KG1 (cell line): ENCODE results near the gene MMP14.
"Not testable (repeated sequence)": the region's sequence is repeated elsewhere in the genome, so short reads cannot be mapped to it uniquely, and the experiment has no call there.

Experiments
- DNase-seq: peaks from one replicate; lab custom pipeline; 2025; lab: John Stamatoyannopoulos, UW

The MMP14 gene

DNA sequence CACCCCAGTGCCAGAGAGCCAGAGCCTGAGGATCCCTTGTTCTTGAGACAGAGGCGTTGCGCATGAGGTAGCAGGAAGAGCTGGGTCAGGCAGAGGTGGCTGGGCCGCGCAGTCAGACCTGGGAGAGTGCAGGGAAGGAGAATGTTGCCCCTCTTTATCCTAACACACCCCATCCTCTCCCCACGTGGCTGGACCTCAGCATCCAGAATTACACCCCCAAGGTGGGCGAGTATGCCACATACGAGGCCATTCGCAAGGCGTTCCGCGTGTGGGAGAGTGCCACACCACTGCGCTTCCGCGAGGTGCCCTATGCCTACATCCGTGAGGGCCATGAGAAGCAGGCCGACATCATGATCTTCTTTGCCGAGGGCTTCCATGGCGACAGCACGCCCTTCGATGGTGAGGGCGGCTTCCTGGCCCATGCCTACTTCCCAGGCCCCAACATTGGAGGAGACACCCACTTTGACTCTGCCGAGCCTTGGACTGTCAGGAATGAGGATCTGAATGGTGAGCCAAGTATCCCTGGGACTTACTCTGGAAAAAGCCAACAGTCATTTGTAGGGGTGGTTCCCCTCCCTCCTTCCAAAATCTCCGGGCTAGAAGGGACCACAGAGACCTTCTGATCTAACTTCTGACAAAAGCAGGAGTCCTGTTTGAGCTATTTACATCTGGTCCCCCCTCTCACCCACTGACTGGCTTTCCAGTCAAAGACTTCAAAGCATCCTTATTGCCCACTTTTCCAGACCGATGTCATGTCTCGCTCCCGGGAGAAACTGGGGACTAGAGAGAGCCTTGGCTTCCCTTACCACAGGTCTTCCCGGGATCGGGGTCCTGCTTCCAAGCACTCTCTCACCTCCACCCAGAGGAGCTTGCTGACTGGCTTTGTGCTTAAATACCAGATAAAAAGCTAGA is 6.1 kb downstream of the MMP14 start:
- DNase-seq, result no peak

DNA sequence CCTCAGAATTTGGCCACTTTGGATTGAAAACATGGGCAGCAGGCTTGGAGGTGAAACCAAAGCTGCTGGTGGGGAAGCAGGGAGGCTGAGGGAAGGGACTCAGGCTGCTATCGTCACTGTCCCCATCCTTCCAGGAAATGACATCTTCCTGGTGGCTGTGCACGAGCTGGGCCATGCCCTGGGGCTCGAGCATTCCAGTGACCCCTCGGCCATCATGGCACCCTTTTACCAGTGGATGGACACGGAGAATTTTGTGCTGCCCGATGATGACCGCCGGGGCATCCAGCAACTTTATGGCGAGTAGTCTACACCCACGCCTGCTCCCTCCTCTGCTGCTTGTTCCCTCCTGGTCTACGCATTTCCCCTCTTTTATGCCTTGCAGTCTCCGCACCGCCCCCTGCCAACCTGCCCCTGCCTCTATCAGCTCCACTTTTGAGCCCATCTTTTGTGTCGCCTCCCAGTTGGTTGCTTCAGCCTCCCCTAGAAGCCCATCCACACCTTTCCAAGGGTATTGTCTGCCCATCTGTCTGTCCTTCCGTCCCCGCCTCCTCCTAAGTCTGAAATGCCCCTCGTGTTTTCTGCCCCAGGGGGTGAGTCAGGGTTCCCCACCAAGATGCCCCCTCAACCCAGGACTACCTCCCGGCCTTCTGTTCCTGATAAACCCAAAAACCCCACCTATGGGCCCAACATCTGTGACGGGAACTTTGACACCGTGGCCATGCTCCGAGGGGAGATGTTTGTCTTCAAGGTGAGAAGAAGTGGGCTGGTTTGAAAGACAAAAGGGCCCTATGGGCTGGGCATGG is 6.9 kb downstream of the MMP14 start:
- no peak for DNase-seq

DNA sequence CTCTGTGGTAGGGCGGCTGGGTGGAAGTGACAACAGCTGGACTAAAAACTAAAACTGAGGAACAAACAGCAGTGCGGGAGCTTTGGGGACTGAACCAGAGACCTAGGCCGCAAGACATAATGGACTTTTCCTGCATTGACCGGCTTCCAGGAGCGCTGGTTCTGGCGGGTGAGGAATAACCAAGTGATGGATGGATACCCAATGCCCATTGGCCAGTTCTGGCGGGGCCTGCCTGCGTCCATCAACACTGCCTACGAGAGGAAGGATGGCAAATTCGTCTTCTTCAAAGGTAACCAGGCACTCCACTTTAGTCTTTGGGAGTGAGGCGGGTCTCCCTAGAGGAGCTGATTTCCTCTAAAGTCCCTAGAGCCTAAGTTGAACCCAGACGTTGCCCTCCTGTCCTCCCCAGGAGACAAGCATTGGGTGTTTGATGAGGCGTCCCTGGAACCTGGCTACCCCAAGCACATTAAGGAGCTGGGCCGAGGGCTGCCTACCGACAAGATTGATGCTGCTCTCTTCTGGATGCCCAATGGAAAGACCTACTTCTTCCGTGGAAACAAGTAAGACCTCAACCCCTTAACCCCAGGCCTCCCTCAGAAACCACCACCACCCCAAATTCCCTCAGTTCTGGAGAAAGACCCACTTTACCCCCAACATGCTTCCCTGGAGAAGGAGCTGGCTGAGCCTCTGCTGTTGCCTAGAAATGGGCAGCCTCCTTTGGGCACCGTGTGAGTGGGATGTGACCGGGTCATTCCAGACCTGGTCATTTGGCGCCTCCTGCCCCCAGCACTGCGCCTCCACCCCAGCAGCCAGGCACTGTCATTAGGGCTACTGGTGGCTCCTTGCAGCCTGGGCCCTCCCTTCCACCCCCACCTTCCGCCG is 8.1 kb downstream of the MMP14 start:
- no peak for DNase-seq

DNA sequence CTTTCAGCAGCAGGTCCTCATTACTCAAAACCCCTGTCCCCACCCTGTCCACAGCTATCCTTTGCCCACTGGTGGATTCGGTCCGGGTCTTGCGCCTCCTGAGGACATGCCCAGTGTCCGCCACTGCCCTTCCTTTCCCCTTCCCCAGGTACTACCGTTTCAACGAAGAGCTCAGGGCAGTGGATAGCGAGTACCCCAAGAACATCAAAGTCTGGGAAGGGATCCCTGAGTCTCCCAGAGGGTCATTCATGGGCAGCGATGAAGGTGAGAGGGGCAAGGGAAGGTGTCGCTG is 8.7 kb downstream of the MMP14 start:
- no peak for DNase-seq

DNA sequence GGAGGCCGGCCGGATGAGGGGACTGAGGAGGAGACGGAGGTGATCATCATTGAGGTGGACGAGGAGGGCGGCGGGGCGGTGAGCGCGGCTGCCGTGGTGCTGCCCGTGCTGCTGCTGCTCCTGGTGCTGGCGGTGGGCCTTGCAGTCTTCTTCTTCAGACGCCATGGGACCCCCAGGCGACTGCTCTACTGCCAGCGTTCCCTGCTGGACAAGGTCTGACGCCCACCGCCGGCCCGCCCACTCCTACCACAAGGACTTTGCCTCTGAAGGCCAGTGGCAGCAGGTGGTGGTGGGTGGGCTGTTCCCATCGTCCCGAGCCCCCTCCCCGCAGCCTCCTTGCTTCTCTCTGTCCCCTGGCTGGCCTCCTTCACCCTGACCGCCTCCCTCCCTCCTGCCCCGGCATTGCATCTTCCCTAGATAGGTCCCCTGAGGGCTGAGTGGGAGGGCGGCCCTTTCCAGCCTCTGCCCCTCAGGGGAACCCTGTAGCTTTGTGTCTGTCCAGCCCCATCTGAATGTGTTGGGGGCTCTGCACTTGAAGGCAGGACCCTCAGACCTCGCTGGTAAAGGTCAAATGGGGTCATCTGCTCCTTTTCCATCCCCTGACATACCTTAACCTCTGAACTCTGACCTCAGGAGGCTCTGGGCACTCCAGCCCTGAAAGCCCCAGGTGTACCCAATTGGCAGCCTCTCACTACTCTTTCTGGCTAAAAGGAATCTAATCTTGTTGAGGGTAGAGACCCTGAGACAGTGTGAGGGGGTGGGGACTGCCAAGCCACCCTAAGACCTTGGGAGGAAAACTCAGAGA is 9.6 kb downstream of the MMP14 start:
- DNase-seq, result no peak

DNA sequence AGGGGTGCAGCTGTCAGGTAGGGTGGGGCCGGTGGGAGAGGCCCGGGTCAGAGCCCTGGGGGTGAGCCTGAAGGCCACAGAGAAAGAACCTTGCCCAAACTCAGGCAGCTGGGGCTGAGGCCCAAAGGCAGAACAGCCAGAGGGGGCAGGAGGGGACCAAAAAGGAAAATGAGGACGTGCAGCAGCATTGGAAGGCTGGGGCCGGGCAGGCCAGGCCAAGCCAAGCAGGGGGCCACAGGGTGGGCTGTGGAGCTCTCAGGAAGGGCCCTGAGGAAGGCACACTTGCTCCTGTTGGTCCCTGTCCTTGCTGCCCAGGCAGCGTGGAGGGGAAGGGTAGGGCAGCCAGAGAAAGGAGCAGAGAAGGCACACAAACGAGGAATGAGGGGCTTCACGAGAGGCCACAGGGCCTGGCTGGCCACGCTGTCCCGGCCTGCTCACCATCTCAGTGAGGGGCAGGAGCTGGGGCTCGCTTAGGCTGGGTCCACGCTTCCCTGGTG is 10.5 kb downstream of the MMP14 start:
- no peak for DNase-seq

DNA sequence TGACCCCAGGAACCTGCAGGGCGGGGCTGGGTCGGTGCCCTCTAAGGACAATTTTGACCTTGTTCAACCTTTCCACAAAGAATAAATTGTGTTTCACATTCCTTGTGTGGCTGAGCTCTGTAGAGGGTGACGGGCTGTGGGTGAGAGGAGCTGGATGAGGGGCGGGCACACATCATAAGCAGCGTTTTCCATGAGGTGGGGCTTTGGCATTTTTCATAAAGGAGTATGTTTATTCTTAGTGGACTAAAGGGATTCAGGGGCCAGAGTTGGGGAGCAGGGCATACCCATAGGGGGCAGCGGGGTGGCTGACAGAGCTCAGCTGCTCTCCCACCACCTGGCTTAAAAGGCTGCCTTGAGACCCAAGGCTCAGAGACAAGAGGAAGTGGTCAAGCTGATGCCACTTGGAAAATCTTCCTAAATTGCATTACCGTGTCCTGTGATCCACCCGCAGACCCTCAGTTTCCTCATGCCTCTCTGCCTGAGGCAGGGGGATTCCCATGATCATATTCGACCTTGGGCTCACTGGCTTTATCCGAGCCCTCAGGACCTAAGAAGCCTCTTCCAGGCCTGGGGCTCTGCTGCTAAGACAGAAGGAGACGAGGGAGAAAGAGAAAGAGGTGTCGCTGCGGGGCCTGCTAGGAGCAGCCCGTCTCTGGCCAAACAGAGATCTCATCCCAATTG is 11.4 kb downstream of the MMP14 start:
- DNase-seq, result no peak

DNA sequence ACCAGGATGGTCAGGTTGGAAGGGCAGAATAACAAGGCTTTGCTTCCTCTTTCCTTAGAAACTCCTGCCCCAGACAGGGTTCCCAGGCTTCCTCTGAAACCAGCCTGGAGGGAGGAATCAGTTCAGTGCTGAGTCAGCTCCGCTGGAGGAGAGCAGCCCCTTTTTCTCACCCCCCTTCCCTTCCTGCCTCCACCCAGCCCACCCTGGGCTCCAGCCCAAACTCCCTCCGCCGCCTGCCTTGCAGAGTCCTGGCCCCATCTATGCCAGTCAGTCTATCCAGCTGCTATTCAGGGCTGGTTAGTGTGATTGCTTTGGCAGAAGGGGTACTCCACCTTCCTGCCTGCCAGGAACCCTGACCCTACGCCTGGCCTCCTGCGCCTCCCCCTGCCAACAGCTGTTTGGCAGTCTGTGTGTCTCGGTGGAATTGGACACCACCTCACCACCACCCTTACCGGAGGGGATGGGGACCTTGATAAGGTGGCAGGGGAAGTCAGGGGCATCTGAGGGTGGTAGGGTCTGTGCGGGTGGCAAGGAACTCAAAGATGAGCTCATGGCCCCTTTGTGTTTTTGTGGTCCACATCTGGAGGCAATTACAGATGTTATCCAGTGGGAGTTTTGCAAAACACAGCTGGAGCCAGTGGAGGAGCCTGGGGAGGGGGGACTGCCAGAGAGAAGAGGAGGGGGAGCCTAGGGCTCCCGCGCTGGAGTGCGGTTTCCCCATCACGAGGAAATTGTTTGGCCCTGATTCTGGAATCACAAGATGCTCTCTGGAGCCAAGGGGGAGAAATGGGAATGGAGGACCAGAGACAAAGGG is 12.2 kb downstream of the MMP14 start:
- no peak for DNase-seq

DNA sequence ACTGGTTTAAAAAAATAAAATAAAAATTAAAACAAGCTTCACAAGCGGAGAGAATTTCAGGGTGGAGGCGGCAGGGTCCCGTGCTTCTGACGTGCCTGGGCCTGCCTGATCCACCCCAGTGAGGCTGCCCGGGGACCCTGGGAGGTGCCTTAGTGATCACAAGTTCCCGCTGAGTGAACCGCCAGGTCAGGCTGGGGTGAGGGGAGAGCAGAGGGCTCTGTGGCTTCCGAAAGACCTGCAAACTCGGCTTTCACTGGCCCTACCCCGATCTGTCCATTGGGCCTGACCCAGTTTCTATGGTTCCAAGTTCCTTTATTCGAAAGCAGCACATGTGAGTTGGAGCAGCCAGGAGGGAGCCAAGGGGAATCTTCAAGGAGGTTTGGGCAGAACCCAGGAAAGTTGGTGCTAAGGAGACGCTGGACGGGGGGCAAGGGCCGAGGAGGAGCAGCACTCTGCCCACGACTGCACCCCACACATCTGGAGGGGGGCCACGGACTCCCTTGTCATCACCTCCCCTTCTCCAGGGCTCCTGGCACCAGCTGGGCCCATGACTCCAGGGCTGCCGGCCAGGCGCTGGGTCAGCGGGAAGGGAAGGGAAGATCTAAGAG is 12.9 kb downstream of the MMP14 start:
- no peak for DNase-seq

DNA sequence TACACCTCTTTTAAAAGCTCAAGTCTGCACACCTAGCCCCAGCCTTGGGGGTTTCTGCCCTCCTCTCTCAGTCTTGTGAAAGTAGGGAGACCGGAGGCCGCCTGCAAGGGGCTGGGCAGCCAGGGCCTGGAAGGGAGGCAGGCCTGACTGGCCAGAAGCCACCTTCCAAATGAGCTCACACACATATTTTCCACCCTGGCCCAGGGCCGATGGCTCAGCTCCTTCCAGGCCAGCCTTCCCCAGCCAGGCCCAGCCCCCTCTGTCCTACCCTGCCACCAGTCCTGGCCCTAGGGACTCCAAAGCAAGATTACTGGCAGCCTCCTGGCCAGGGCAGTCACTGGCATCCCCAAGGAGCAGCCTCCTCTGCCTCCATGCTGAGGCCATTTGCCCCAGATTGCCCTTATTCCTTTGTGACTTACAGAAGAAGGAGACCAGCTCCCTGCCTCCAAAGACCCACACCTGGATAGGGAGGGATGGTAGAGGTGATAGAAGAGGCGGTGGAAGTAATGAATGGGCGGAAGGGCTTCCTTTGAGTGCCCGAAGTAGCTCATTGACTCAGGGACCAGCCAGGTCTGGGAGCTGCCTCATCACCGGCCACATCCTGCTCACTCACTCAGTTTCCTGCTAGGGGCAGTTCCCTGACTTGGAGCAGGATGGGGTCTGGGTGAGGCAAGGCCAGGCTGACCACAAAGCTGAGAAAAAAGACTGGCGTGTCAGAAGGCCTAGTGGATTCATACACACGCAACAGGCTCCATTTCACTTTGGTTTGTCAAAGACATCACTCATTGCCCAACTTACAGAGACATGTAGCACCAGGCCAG is 14.8 kb downstream of the MMP14 start:
- no peak for DNase-seq

DNA sequence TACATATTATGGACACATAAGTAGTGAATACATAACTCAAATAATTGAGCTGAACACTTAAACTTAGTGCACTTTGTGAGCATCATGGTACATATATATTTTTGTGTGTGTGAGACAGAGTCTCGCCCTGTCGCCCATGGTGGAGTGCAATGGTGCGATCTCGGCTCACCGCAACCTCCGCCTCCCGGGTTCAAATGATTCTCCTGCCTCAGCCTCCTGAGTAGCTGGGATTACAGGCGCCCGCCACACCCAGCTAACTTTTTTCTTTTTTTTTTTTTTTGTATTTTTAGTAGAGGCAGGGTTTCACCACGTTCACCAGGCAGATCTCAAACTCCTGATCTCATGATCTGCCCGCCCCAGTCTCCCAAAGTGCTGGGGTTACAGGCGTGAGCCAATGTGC is 15.8 kb downstream of the MMP14 start:
- DNase-seq, result not testable (repeated sequence)

DNA sequence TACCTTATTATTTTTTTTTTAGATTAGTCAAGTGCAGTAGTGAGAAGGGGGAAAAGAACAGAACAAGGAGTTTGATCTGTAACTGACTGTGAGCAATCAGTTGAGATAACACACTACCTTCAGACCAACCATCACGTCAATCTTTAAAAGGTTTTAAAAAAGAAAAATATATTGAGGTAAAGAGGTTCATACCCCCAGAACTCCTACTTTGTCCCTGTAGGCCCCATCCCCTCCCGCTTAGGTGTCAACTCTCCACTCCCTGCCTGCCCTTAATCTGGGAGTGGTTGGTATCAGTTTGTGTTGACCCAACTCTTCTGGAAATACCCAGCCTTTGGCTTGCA is 16.2 kb downstream of the MMP14 start:
- no peak for DNase-seq

DNA sequence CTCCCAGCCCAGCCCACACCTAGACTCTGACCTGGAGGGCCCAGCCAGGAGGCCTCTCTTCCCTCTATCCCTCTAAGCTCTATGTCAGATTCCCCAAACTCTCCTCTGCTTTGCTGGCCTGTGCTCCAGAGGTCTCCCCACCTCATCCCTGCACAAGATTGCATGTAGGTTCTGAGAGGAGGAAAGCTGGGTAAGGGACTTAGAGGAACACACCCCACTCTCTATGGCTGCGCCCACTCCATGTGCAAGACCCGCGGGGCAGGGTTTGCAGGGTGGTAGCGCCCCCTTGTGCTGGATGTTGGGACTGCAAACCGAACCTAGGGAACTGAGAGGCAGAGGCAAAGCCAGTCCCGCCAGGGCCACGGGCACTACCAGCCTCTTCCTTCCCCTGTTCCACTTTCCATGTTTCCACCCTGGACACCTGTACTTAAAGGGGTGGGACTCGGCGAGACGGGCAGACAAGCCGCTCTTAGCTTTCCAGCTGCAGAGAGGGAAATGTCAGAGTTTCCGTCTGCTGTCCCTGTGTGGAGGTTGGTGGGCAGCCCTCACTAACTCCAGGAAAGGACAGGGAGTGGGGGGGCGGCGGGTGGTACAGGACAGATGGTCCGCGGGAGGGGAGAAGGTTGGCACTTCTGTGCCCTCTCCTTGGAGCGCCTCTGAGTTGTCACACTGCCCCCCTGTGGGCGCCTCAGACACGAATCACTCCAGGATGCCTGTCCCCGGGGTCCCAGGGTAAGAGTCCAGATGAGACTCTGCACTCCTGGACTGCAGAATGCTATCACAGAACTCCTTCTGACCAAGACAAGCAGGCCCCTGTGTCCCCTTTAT is 16.8 kb downstream of the MMP14 start:
- peak; percentile 55 for DNase-seq

DNA sequence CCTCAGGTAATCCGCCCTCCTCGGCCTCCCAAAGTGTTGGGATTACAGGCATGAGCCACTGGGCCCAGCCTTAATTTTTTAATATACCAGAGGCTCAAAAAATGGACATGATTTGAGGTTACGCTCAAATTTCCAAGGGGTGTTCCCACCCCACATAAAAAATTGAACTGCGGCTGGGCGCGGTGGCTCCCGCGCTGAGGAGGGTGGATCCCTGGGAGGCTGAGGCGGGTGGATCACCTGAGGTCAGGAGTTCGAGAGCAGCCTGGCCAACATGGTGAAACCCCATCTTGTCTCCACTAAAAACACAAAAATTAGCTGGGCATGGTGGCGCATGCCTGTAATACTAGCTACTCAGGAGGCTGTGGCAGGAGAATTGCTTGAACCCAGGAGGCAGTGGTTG is 17.9 kb downstream of the MMP14 start:
- not testable (repeated sequence) for DNase-seq

DNA sequence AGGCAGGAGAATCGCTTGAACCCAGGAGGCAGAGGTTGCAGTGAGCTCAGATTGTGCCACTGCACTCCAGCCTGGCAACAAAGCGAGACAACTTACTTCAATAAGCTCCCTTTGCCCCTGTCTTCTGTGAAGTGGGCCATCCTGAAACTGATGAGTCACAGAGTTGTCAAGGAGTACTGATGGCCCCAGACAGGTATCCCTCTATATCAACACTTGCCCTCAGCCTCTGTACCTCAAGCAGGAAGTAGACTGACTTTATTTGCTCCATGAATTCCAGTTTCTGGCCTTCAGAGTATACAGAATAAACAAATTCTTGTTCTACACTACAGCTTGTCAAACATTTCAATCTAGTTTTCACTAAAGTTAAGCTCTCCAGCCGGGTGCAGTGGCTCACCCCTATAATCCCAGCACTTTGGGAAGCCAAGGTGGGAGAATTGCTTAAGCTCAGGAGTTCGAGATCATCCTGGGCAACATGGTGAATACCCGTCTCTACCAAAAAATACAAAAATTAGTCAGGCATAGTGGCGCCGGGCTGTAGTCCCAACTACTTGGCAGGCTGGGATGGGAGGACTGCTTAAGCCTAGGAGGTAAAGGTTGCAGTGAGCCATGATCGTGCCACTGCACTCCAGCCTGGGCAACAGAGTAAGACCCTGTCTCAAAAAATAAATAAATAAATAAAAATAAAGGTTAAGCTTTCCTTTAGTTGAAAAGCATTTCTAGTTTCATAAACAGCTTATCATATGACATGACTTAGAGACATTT is 18.8 kb downstream of the MMP14 start:
- no peak for DNase-seq

DNA sequence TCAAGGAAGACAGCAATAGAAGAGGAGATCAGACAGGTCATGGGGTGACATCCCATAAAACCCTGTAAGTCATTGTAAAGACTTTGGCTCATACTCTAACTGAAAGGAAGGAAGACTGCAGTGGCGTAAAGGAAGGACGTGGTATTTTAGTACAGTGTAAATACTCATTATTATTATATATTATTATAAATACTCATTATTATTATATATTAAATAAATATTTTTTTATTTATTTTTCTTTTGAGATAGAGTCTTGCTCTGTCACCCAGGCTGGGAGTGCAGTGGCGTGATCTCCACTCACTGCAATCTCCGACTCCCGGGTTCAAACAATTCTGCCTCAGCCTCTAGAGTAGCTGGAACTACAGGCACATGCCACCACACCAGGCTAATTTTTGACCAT is 20.0 kb downstream of the MMP14 start:
- no peak for DNase-seq

DNA sequence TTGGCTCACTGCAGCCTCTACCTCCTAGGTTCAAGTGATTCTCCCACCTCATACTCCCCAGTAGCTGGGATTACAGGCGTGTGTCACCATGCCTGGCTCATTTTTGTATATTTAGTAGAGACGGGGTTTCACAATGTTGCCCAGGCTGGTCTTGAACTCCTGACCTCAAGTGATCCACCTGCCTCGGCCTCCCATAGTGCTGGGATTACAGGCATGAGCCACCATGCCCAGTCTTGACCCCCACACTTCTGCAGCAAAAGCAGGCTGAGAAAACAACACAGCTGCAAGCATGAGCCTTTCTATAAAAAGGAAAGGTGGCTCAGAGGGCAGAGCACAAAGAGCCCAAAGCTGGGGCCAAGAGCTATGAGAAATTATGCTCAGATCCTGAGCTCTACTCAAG is 24.0 kb downstream of the MMP14 start:
- not testable (repeated sequence) for DNase-seq
